Measurements from ENCODE around the gene ARFGAP3.

The ARFGAP3 gene

GRCh38 chr22:42857845-42858481 lies 890 bp upstream of the ARFGAP3 start:
- DNase-seq: no peak

GRCh38 chr22:42856179-42856864 lies 751 bp downstream of the ARFGAP3 start:
- peak; percentile 12 for DNase-seq

DNA sequence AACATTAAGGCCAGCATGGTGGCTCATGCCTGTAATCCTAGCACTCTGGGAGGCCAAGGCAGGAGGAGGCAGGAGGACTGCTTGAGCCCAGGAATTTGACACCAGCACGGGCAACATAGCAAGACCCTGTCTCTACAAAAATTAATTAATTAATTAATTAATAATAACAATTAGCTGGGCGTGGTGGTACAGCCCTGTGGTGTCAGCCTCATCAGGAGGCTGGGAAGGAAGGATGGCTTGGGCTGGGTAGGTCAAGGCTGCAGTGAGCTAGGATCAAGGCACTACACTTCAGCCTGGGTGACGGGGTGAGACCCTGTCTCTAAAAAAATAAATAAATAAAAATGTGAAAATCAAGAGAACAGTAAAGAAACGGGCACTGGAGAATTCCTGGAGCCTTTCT lies 1.4 kb downstream of the ARFGAP3 start:
- DNase-seq: no peak

- no peak for DNase-seq
These were observed 1.9 kb downstream of the ARFGAP3 start for GRCh38 chr22:42855211-42855610.

DNA sequence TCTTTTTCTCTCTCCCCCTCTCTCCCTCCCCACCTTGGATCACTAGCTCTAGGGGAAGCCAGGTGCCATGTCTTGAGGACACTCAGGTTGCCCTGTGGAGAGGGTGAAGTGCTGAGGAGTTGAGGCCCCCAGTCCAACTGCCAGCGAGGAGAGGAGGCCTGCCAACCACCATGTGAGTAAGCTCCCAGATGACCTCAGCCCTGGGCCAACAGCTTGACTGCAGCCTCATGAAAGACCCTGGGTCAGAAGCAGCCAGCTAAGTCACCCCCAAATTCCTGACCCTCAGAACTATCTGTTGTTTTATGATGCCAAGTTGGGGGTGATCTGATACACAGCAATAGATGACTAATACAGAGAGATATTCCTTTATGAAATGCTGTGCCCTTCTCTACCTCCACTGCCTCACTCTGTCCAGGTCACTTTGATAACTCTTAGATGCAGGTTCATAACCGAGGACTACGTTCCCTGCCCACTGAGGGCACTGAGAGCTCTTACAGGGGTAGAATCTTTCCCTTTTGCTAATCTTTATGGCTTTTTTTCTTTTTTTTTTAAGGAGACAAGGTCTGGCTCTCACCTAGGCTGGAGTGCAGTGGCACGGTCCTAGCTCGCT lies 8.0 kb downstream of the ARFGAP3 start:
- no peak for DNase-seq

DNA sequence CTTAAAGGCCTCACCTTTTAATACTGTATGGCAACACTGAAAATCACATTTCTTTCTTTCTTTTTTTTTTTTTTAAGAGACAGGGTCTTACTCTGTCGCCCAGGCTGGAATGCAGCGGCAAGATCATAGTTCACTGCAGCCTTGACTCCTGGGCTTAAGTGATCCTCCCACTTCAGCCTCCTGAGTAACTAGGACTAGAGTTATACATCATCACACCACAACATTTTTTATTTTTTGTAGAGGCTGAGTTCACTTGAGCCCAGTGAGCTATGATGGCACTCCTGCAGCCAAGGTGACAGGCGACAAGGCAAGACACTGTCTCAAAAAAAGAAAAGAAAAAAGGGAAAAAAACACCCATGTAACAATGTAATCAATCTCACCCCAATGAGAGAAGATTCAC lies 10.0 kb downstream of the ARFGAP3 start:
- no peak for DNase-seq

DNA sequence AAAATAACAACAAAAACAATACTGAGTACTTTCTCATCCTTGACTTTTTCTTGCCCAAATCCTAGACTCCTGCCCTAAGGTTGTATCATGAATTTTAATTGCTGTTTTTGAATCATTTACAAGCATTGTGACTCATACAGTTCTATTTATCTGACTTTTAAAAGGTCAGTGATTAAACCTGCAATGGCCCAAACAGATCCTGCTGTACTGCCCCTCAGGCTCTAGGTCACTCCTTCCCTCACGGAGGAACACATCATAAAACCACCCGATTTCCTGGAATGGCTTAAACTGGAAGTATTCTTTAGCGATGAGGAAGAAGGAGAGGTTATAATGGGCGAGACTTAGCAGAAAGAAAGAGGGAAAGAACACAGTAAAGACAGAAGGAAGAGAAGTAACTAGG lies 12.3 kb downstream of the ARFGAP3 start:
- DNase-seq: no peak

DNA sequence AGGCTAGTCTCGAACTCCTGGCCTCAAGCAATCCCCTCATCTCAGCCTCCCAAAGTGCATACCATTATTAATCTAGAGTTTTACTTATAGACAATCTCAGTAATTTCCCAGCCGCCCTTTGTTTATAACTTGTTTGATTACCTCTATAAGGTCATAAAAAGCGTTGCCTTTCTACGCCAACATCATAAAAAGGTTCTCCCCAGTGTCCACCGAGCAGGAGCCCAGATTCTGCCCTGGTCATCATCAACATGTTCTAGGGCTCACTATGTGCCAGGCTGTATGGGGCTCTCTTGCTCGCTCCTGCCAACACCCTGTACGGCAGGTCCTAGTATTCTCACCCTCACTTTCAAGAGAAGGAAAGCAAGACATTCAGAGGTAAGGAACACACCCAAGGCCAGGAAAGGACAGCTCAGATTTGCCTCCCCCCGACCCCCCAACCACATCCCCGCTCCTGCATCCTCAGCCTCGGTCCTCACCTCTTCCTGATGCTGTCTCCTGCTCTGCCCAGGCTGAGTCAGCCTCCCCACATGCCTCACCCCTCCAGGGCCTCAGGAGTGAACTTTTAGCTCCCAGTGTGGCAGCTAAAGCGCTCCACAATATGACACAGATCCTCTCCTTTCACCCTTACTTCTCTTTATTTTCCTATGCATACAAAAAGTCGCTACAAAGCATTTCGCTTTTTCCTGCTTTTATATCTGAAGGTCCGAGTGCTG lies 14.3 kb downstream of the ARFGAP3 start:
- DNase-seq: no peak

DNA sequence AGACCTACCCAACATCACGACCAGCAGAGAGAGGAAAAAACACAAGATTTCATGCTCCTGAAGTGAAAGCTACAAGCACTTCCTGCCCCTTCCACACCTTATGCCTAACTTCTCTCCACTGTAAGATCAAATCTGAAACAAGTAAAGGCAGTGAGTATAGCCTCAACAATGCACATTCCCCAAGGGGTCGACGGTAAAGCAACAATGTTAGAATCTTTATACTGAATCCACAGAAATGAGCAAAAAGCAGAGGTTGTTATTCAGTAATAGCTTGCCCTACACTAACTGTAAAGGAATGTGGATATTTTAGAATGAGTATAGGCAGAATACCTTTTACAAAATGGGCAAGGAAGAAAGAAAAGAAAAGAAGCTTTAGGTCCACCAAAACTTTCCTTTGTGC lies 15.6 kb downstream of the ARFGAP3 start:
- no peak for DNase-seq

DNA sequence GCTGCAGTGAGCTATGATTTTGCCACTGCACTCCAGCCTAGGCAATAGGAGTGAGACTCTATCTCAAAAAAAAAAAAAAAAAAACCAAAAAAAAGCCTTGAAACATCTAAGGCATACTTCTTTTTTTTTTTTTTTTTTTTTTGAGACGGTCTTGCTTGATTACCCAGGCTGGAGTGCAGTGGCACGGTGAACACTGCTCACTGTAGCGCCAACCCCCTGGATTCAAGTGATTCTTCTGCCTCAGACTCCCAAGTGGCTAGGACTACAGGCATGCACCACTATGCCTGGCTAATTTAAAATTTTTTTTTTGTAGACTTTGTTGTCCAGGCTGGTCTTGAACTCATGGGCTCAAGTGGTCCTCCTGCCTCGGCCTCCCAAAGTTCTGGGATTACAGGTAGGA lies 19.5 kb downstream of the ARFGAP3 start:
- DNase-seq: no peak

DNA sequence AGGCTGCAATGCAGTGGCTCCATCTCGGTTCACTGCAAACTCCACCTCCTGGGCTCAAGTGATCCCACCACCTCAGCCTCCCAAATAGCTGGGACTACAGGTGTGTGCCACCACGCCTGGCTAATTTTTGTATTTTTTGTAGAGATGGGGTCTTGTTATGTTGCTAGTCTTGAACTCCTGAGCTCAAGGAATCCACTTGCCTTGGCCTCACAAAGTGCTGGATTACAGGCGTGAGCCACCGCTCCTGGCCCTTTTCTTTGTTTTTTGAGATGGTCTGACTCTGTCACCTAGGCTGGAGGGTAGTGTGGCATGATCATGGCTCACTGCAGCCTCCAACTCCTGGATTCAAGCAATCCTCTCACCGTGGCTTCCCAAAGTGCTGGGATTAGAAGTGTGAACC lies 21.0 kb downstream of the ARFGAP3 start:
- no peak for DNase-seq

- DNase-seq: no peak
These were observed 22.7 kb downstream of the ARFGAP3 start for GRCh38 chr22:42834177-42834949.

DNA sequence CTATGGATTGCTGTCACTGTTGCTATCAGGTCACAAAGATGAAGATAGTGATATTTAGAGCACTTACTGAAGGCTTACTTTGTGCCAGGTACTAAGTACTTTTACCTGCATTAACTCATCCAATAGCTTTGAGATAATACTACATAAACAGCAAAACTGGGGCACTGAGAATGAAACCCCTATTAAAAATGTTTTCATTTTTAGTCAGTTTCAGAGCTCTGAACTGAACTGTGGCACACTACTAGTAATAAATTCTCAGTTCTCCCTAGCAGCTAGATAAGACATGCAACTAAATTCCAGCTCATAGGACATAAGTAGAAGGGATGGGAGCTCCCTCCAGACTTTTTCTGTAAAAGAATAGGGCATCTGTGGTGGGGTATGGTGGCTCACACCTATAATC lies 24.0 kb downstream of the ARFGAP3 start:
- DNase-seq: no peak

DNA sequence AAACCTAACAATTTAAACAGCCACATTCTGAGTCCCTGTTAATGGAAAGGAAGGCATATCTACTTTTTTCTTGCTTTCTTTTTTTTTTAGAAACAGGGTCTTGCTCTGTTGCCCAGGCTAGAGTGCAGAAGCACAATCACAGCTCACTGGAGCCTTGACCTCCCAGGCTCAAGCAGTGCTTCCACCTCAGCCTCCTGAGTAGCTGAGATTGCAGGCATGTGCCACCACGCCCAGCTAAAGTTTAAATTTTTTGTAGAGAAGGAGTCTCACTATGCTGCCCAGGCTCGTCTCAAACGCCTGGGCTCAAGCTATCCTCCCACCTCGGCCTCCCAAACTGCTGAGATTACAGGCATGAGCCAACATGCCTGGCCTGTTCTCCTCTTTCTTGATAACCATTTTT lies 25.4 kb downstream of the ARFGAP3 start:
- DNase-seq: no peak

DNA sequence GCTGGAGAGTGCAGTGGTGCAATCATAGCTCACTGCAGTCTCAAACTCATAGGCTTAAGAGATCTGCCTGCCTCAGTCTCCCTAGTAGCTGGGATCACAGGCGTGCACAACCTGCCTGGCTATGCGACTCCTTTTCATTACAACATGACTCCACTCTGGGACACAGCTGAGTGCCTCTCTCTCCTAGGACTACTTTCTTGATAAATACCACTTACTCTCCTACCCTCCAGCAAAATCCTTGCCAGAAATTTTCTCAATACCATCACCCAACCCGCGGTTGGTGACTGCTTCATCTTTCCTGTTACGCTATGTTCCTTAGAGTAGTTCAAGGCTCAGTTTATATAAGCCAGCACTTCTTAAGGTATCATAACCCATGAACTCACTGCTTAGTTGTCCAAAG lies 26.9 kb downstream of the ARFGAP3 start:
- no peak for DNase-seq

DNA sequence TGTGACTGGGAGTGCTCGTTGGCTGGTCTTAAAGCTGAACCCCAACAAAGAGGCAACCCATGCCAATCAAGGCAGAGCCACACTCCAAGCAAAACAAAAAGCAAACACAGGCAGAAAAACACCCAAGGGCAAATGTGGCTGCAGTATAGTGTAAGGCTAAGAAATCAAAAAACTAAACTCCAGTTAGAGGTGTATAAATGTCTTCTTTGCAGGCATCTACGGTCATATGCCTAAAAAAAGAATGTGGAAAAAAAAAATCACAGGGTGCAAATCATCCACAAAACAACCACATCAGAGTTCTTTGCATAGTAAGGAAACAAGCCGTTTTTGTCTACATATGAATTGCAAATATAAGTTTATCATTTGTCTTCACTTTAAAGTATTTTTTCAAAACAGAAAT lies 27.8 kb downstream of the ARFGAP3 start:
- DNase-seq: no peak

GRCh38 chr22:42825796-42826195 lies 31.3 kb downstream of the ARFGAP3 start:
- DNase-seq: no peak

DNA sequence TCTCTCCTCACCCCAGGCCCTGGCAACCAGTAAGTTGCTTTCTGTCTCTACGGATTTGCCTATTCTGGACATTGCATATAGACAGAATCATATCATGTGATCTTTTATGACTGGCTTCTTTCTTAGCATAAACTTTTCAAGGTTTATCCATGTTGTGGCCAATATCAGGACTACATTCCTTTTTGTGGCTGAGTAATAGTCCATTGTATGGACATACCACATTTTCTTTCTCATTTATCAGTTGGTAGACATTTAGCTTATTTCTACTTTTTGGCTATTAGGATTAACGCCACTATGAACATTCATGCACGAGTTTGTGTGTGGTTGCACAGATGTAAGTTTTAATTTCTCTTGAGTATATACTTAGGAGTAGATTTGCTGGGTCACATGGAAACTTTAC lies 35.7 kb downstream of the ARFGAP3 start:
- no peak for DNase-seq

- DNase-seq: peak; percentile 42
These were observed 36.9 kb downstream of the ARFGAP3 start for GRCh38 chr22:42820045-42820763.

- DNase-seq: no peak
These were observed 37.5 kb downstream of the ARFGAP3 start for GRCh38 chr22:42819412-42820044.

DNA sequence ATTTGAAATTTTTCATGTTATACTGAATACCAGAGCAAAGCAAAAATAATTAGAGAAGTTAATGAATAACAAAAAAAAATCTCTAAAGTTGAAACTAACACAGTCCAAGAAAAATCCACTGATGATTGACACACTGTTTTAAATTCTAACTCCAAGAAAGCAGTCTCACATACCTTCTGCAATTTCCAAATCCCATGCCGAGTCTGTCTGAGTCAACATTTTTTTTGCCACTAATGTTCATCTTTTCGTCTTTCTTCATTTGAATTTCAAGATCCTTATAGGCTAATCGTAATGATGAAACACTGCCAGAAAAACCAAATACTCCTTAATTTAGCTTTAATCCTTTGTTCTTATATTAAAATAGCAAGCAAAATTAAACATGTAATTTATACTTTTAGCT lies 39.5 kb downstream of the ARFGAP3 start:
- DNase-seq: no peak

- DNase-seq: no peak
These were observed 40.7 kb downstream of the ARFGAP3 start for GRCh38 chr22:42816336-42816735.
